ENCODE measurements around the gene CTSA.
A peak's percentile ranks its signal among the peaks of the same experiment; 100 is the strongest.
"Not testable (repeated sequence)": the region's sequence is repeated elsewhere in the genome, so short reads cannot be mapped to it uniquely, and the experiment has no call there.

The CTSA gene

DNA sequence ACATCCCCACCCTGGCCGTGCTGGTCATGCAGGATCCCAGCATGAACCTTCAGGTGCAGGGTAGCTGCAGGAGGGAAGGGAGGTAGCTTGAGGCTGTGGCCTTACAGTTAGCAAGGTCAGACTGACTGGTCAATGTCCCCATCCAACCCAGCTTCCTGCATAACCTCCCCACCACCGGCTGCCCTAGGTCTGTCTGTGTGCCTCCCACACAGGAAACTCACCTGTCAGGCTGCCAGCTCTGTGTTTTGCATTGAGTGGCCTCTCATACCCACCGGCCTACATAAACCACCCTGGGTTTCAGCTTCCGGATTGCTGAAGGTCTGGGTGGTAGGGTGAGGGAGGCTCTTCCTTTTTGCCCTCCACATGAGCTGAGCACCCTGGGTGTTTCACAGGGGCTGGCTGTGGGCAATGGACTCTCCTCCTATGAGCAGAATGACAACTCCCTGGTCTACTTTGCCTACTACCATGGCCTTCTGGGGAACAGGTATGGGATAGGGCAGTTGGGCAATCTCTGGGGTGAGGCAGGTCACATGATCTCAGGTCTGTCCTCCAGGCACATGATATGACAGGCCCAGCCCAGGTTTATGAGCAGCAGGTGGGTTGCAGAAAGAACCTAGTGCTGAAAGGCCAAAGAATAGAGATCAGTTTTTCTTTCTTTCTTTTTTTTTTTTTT is 1.8 kb downstream of the CTSA start:
- ATAC-seq (replicated peaks; ENCODE audit: extremely low read depth, poor library complexity, severe bottlenecking) (no peak), DNase-seq (ENCODE audit: low spot score in 2 of 2) (no peak)
- H3K9me3 Mint-ChIP-seq = no peaks in the 10 kb centered on the region
- no peaks in the 10 kb centered on the region for H3K27me3 Mint-ChIP-seq
- peaks cover 29% of the 10 kb centered on the region for H3K36me3 Mint-ChIP-seq (ENCODE audit: insufficient read depth)
- H3K27ac Mint-ChIP-seq (ENCODE audit: low read depth) = no peak overlapping the region
- peak overlapping the region; percentile 92 for H3K4me3 Mint-ChIP-seq
- H3K4me1 Mint-ChIP-seq = peaks cover 19% of the 10 kb centered on the region

DNA sequence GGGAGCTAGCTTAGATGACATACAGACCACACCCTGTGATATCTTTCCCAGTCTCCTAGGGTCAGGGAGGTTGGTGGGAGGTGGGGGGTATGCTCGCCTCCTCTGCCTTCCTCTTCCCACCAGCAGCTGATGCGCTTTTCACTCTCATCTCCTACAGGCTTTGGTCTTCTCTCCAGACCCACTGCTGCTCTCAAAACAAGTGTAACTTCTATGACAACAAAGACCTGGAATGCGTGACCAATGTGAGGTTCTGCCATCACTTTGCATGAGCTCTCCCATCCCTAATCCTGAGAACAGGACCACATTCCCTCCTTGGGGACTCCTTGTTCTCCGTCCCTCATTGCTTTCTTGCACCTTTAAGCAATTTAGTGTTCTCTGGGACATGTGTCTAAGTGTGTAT is 2.7 kb downstream of the CTSA start:
- peaks cover 23% of the 10 kb centered on the region for H3K4me1 Mint-ChIP-seq
- H3K27ac Mint-ChIP-seq (ENCODE audit: low read depth) = no peak overlapping the region
- peaks cover 26% of the 10 kb centered on the region for H3K36me3 Mint-ChIP-seq (ENCODE audit: insufficient read depth)
- no peaks in the 10 kb centered on the region for H3K9me3 Mint-ChIP-seq
- DNase-seq (ENCODE audit: low spot score in 2 of 2) = no peak
- peak overlapping the region; percentile 26 for H3K4me3 Mint-ChIP-seq
- H3K27me3 Mint-ChIP-seq = no peaks in the 10 kb centered on the region
- ATAC-seq (replicated peaks; ENCODE audit: extremely low read depth, poor library complexity, severe bottlenecking) = no peak

DNA sequence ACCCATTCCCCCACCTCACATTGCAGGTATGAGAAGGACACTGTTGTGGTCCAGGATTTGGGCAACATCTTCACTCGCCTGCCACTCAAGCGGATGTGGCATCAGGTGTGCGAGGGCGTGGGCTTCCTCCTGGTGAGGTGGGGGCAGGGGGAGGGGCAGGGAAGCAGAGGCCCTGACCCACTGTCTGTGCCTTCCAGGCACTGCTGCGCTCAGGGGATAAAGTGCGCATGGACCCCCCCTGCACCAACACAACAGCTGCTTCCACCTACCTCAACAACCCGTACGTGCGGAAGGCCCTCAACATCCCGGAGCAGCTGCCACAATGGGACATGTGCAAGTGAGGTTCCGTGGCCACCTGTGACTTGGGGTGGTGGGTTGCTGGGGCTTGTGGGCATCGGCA is 3.7 kb downstream of the CTSA start:
- Mint-ChIP-seq H3K36me3 (ENCODE audit: insufficient read depth) (peaks cover 26% of the 10 kb centered on the region), H3K27ac (ENCODE audit: low read depth) (no peak overlapping the region), H3K4me1 (peaks cover 27% of the 10 kb centered on the region), H3K4me3 (no peak overlapping the region), H3K27me3 (no peaks in the 10 kb centered on the region), H3K9me3 (no peaks in the 10 kb centered on the region)
- ATAC-seq (replicated peaks; ENCODE audit: extremely low read depth, poor library complexity, severe bottlenecking) (no peak), DNase-seq (ENCODE audit: low spot score in 2 of 2) (no peak)

DNA sequence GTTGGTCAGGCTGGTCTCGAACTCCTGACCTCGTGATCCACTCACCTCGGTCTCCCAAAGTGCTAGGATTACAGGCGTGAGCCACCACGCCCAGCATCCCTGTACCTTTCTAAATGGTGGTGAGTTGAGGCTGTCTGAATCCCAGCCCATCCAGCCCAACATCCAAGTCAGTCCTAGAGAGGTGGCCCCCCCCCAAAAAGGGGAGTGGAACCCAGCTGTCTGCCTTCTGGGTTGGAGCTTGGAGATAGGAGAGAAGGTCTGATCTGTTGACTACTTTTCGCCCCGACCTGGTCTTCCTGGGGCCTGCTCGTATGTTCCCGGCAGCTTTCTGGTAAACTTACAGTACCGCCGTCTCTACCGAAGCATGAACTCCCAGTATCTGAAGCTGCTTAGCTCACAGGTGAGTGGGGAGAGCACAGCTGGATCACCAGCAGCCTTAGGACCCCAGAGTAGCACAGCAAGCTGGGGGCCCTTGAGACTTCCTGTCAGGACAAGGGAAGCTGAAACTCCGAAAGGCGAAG is 5.6 kb downstream of the CTSA start:
- H3K27ac Mint-ChIP-seq (ENCODE audit: low read depth) = no peak overlapping the region
- H3K27me3 Mint-ChIP-seq = no peaks in the 10 kb centered on the region
- DNase-seq (ENCODE audit: low spot score in 2 of 2) (no peak), ATAC-seq (replicated peaks; ENCODE audit: extremely low read depth, poor library complexity, severe bottlenecking) (no peak)
- H3K4me3 Mint-ChIP-seq = no peak overlapping the region
- peaks cover 19% of the 10 kb centered on the region for H3K36me3 Mint-ChIP-seq (ENCODE audit: insufficient read depth)
- no peaks in the 10 kb centered on the region for H3K9me3 Mint-ChIP-seq
- peaks cover 27% of the 10 kb centered on the region for H3K4me1 Mint-ChIP-seq

DNA sequence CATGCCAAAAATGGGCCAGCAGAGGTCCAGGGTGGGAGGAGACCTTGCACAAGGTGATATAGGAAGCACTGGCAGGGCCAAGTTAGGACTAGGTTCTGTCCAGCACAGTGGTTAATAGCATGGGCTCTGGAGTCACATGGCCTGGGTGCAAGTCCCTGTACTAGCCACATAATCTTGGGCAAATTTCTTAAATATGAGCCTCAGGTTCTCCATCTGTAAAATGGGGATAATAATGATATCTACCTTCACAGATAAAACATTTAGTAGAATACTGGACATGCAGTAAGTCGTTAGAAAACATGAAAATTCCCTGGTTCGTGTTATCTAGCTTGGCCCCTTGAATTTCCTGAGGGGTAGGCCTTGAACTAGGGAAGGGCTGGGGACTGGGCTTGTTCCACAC is 6.2 kb downstream of the CTSA start:
- no peak for ATAC-seq (replicated peaks; ENCODE audit: extremely low read depth, poor library complexity, severe bottlenecking)
- Mint-ChIP-seq H3K36me3 (ENCODE audit: insufficient read depth) (peaks cover 19% of the 10 kb centered on the region), H3K27me3 (no peaks in the 10 kb centered on the region)

DNA sequence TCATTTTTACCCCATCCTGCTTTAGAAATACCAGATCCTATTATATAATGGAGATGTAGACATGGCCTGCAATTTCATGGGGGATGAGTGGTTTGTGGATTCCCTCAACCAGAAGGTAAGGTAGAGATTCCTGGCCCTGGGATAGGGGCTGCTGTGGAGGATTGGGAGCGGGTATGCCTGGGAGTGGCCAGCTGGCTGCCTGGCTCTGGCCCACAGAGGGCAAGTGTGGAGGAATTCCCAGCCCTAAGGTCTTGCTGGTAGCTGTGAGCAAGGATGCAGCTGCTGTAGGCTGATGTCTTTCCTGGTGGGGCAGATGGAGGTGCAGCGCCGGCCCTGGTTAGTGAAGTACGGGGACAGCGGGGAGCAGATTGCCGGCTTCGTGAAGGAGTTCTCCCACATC is 6.6 kb downstream of the CTSA start:
- no peak overlapping the region for H3K4me3 Mint-ChIP-seq
- no peaks in the 10 kb centered on the region for H3K9me3 Mint-ChIP-seq
- ATAC-seq (replicated peaks; ENCODE audit: extremely low read depth, poor library complexity, severe bottlenecking) (no peak), DNase-seq (ENCODE audit: low spot score in 2 of 2) (no peak)
- H3K27ac Mint-ChIP-seq (ENCODE audit: low read depth) = no peak overlapping the region
- no peaks in the 10 kb centered on the region for H3K27me3 Mint-ChIP-seq
- peaks cover 19% of the 10 kb centered on the region for H3K4me1 Mint-ChIP-seq
- peaks cover 17% of the 10 kb centered on the region for H3K36me3 Mint-ChIP-seq (ENCODE audit: insufficient read depth)

More for the DNA sequence above, 6.2 kb downstream of the CTSA start:
- H3K4me3 Mint-ChIP-seq = no peak overlapping the region
- no peaks in the 10 kb centered on the region for H3K9me3 Mint-ChIP-seq
- no peak for DNase-seq (ENCODE audit: low spot score in 2 of 2)
- H3K27ac Mint-ChIP-seq (ENCODE audit: low read depth) = no peak overlapping the region
- peaks cover 23% of the 10 kb centered on the region for H3K4me1 Mint-ChIP-seq

DNA sequence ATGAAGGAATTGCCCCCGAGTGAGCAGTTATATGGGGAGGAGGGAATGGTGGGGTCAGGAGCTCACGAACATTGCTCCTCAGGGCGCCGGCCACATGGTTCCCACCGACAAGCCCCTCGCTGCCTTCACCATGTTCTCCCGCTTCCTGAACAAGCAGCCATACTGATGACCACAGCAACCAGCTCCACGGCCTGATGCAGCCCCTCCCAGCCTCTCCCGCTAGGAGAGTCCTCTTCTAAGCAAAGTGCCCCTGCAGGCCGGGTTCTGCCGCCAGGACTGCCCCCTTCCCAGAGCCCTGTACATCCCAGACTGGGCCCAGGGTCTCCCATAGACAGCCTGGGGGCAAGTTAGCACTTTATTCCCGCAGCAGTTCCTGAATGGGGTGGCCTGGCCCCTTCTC is 7.2 kb downstream of the CTSA start:
- H3K9me3 Mint-ChIP-seq = no peaks in the 10 kb centered on the region
- H3K36me3 Mint-ChIP-seq (ENCODE audit: insufficient read depth) = peaks cover 15% of the 10 kb centered on the region
- DNase-seq (ENCODE audit: low spot score in 2 of 2) (no peak), ATAC-seq (replicated peaks; ENCODE audit: extremely low read depth, poor library complexity, severe bottlenecking) (no peak)
- H3K27ac Mint-ChIP-seq (ENCODE audit: low read depth) = no peak overlapping the region
- no peak overlapping the region for H3K4me3 Mint-ChIP-seq
- no peaks in the 10 kb centered on the region for H3K27me3 Mint-ChIP-seq
- peaks cover 13% of the 10 kb centered on the region for H3K4me1 Mint-ChIP-seq

DNA sequence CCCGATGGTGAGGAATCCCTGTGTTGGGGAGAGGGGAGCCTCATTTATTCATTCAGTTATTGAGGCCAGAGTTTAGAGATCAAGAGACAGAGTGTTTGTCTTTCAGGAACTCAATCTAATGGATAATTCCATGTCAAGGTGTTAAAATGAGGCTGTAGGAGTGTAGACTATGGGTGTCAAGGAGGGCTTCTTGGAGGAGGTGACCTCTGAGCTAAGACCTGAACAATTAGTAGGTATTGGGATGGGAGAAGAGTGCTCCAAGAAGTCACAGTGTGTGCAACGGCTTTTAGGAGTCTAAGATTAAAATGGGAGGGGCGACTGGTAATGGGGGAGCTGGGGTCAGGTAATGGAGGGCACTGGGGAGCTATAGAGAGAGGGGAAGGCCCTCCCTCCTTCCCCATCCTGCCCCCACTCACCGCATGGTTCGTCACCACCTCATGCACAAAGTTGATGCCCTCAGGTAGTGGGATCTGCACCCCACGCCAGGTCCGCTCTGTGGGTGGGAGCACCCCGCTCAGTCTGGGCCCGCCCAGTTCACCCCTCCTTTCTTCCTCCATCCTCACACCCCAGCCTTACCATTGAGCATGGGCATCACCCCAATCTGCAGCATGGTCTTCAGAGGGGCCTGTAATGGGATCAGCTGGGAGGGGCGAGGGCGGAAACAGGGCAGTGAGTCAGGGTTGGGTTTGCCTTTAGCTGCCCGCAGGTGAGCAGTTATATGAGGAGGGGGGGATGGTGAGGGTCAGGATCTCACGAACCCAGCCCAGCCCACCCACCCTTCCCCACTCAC is 8.1 kb downstream of the CTSA start:
- ATAC-seq (replicated peaks; ENCODE audit: extremely low read depth, poor library complexity, severe bottlenecking) = no peak
- peaks cover 15% of the 10 kb centered on the region for H3K36me3 Mint-ChIP-seq (ENCODE audit: insufficient read depth)
- no peak overlapping the region for H3K27ac Mint-ChIP-seq (ENCODE audit: low read depth)
- H3K4me3 Mint-ChIP-seq = no peak overlapping the region
- H3K27me3 Mint-ChIP-seq = no peaks in the 10 kb centered on the region
- H3K9me3 Mint-ChIP-seq = no peaks in the 10 kb centered on the region
- peaks cover 7% of the 10 kb centered on the region for H3K4me1 Mint-ChIP-seq
- DNase-seq (ENCODE audit: low spot score in 2 of 2) = no peak

DNA sequence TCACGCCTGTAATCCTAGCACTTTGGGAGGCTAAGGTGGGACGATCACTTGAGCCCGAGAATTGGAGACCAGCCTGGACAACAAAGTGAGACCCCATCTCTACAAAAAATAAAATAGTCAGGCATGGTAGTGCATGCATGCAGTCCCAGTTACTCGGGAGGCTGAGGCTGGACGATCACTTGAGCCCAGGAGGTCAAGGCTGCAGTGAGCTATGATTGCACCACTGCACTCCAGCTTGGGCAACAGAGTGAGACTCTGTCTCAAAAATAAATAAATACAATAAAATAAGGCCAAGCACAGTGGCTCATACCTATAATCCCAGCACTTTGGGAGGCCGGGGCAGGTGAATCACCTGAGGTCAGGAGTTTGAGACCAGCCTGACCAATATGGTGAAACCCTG is 10.2 kb downstream of the CTSA start:
- not testable (repeated sequence) for ATAC-seq (replicated peaks; ENCODE audit: extremely low read depth, poor library complexity, severe bottlenecking)

DNA sequence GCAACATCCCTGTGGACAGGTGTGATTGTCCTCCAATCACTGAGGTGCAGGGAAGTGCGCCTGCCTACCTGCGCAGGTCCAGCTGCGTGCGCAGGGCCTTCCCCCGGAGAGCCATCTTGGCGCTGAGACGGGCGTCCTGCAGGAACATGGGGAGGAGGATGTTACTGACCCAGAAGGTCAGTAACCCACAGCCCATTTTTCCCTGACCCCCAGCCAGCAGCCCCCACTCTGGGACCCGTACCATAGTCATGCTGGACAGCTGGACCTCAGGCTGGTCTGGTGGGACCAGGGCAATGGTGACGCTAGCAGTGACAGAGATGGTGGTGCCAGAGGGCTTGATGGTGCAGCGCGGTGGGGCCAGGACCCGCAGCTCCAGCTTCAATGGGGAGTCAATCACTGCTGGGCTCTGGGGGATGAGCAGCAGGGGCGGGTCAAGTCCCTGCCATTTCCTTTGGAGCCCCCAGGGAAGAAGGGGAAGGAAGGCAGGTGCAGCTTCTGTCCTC is 11.1 kb downstream of the CTSA start:
- Mint-ChIP-seq H3K27me3 (no peaks in the 10 kb centered on the region), H3K4me1 (peaks cover 7% of the 10 kb centered on the region), H3K9me3 (no peaks in the 10 kb centered on the region), H3K4me3 (no peak overlapping the region), H3K27ac (ENCODE audit: low read depth) (no peak overlapping the region), H3K36me3 (ENCODE audit: insufficient read depth) (peaks cover 3% of the 10 kb centered on the region)
- ATAC-seq (replicated peaks; ENCODE audit: extremely low read depth, poor library complexity, severe bottlenecking) (no peak), DNase-seq (ENCODE audit: low spot score in 2 of 2) (no peak)

More for the DNA sequence above, 10.2 kb downstream of the CTSA start:
- not testable (repeated sequence) for H3K9me3 Mint-ChIP-seq; H3K4me1 Mint-ChIP-seq; H3K4me3 Mint-ChIP-seq; DNase-seq (ENCODE audit: low spot score in 2 of 2); H3K27me3 Mint-ChIP-seq; H3K36me3 Mint-ChIP-seq (ENCODE audit: insufficient read depth); H3K27ac Mint-ChIP-seq (ENCODE audit: low read depth)

DNA sequence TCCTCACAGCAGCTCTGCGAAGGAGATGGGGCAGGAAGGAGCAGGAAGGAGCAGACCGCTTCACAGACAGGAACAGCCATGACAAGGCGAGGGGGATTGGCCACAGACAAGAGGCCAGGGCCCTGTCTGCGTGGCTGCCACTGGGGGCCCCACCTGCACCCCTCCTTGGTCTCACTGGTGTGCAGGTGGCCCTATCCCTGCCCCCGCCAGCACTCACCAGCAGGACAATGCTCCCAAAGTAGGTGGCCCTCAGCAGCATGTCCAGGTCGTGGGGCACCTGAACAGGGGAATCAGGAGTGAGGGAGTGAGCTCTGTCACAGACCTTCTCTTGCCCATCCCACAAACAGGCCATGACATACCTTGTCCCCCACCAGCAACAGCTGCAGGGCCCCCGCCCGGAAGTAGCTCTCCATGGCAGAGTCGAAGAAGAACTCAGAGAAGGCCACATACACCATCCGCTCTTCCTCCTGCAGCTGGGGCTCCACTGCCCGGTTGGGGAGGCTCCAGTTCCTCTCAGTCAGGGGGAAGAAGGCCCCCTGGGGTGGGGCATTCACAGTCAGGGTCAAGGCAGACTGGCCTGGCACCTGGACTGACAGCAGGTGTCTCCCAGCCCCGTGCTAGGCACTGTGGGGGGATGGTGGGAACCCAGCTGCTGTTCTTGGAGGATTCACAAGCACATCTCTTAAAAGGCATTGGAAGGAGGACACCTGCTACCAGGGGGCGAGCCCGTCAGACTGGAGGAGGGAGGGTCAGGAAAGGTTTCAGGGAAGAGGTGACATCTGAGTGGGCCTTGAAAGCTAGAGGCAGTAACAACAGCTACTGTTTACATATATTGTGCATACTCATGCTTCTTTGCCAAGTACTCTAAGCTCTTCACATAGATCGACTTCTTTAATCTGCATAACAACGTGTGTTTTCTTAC is 13.7 kb downstream of the CTSA start:
- no peak for ATAC-seq (replicated peaks; ENCODE audit: extremely low read depth, poor library complexity, severe bottlenecking)
- H3K27ac Mint-ChIP-seq (ENCODE audit: low read depth) = no peak overlapping the region
- no peak for DNase-seq (ENCODE audit: low spot score in 2 of 2)
- no peaks in the 10 kb centered on the region for H3K27me3 Mint-ChIP-seq
- H3K4me3 Mint-ChIP-seq = no peak overlapping the region
- H3K9me3 Mint-ChIP-seq = no peaks in the 10 kb centered on the region
- H3K36me3 Mint-ChIP-seq (ENCODE audit: insufficient read depth) = no peaks in the 10 kb centered on the region
- H3K4me1 Mint-ChIP-seq = no peaks in the 10 kb centered on the region

DNA sequence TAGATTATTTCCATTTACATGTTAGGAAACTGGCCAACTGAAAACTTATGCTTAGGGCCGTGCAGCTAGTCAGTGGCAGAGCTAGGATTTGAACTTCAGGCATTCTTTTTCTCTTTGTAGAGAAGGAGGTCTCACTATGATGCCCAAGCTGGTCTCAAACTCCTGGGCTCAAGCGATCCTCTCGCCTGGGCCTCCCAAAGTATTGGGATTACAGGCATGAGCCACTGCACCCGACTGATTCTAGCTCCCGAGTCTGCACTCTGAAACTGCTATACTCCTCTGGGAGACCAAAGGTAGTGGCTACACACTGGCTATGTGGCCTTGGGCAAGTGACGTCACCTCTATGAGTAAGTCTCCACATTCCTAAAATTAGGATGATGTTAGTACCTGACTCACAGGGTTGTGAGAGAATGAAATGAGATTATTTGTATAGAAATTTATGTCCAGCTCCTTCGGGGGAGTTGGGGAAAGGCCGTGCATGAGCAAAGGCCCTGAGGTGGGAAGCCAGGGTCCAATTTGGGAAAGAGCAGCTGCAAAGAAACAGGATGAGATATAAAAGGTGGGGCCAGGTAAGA is 14.5 kb downstream of the CTSA start:
- ATAC-seq (replicated peaks; ENCODE audit: extremely low read depth, poor library complexity, severe bottlenecking) (no peak), DNase-seq (ENCODE audit: low spot score in 2 of 2) (no peak)
- Mint-ChIP-seq H3K4me3 (no peak overlapping the region), H3K9me3 (no peaks in the 10 kb centered on the region), H3K27me3 (no peaks in the 10 kb centered on the region), H3K27ac (ENCODE audit: low read depth) (no peak overlapping the region), H3K36me3 (ENCODE audit: insufficient read depth) (no peaks in the 10 kb centered on the region), H3K4me1 (peaks cover 3% of the 10 kb centered on the region)

Measured in central memory CD8-positive, alpha-beta T cell (primary cell).